ENCODE results near the gene RSAD1.

The RSAD1 gene

DNA sequence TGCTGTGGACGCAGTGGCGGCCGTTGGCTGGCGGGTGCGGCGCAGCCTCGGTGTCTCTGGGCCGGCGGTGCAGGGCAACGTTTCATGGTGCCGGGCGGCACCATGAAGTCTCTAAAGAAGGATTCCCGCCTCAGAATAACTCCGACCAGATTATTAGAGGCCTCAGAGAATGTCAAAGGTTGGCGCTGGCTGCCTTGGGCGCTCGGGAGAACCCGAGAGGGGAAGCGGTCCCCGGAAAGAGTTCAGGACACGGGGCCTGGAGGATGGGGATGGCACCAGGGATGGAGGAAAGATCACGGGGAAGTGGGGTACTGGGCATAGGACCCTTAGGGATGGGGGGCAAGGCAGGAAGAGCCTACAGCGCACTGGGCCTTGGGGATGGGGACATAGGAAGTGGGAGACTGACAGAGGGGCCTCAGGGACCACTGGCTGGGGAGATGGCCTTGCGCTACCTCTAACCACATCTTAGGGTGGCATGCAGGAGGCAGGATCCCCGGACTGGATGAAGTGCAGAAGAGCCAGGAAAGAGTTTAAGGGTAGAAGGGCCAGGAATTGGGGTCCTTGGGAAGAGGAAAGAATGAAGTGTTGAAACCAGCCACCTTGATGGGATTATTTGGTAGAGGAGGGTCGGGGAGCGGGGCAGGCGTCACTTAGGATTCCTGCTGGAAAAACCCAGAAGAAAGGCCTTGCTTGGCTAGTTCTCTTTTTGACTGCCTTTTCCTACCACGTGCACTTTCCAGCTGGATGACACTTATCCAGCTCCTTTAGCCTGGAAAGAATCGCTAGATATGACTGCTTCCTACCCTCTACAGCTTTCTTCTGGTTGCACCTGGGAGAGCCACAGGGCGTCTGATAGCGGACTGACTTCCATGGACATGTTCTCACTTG, 30.2 kb downstream of the RSAD1 start:
- H3K4me3 ChIP-seq (replicated peaks; ENCODE audit: low read depth, low read length) = peak overlapping the region; percentile 54
- no peak for TF ChIP-seq CTCF (IDR thresholded peaks at IDR 0.05; ENCODE audit: low read length, missing control alignments)
- DNase-seq (ENCODE audit: low read depth) = no peak

GRCh38 chr17:50511058-50511457, 32.4 kb downstream of the RSAD1 start:
- no peak for TF ChIP-seq CTCF (IDR thresholded peaks at IDR 0.05; ENCODE audit: low read length, missing control alignments)
- DNase-seq (ENCODE audit: low read depth) = peak; percentile 25
- H3K4me3 ChIP-seq (replicated peaks; ENCODE audit: low read depth, low read length) = no peak overlapping the region

DNA sequence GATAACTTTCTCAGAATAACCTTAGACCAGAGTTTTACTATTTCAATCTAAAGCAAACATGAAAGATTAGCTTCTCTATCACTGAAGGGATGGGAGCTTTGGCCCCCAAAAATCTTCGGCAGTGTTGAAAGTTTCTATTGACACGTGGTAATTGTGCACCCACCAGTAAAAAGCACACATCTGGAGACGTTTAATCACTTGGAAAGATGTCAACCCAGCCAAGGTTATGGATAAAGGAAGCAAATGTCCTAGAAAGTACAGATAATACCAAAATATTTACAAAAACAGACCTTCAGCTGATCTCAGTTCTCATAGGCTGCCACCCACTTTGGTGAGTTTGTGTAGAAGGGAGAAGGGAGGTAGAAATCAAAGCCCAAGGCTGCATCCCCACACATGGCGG, 34.8 kb downstream of the RSAD1 start:
- H3K4me3 ChIP-seq (replicated peaks; ENCODE audit: low read depth, low read length) = no peak overlapping the region
- no peak for TF ChIP-seq CTCF (IDR thresholded peaks at IDR 0.05; ENCODE audit: low read length, missing control alignments)
- DNase-seq (ENCODE audit: low read depth) = no peak

GRCh38 chr17:50514388-50514787, 35.7 kb downstream of the RSAD1 start:
- TF ChIP-seq CTCF (IDR thresholded peaks at IDR 0.05; ENCODE audit: low read length, missing control alignments) = no peak
- H3K4me3 ChIP-seq (replicated peaks; ENCODE audit: low read depth, low read length) = no peak overlapping the region
- no peak for DNase-seq (ENCODE audit: low read depth)

DNA sequence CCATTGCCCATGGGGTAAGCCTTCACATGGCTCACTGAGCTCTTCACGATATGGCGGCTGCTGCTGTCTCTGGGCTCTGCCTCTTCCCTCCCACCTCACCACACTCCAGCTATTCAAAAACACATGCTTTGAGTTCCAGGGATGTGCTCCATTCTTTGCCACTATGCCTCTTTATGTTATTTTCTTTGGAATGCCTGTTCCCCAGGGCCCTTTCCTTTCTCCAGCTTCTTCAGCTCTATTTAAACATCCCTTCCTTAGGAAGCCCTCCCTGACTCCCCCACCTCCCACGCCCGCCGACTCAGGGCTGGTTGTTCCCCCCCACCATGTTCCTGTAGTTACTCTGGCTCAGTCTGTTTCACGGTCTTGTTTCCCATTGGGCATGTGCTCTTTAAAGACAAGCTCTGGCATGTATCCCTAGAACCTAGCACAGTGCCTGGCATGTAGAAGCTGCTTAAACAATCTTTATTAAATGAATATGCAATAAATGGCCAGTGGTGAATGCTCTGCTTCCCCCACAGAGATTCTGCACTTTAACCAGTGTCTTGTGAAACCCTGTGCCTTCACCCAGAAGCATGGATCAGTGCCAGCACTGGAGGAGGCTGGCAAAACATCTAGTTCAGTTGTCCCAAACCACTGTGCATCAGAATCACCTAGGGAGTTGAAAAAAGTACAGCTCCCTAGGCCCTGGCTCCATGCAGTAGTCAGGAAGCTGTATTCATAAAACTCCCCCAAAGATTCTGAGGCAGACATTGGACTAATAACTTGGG, 36.5 kb downstream of the RSAD1 start:
- no peak overlapping the region for H3K4me3 ChIP-seq (replicated peaks; ENCODE audit: low read depth, low read length)
- TF ChIP-seq CTCF (IDR thresholded peaks at IDR 0.05; ENCODE audit: low read length, missing control alignments) = no peak
- DNase-seq (ENCODE audit: low read depth) = peak; percentile 68

GRCh38 chr17:50517011-50517410, 38.4 kb downstream of the RSAD1 start:
- TF ChIP-seq CTCF (IDR thresholded peaks at IDR 0.05; ENCODE audit: low read length, missing control alignments) = no peak

More at GRCh38 chr17:50517011-50517410, 38.4 kb downstream of the RSAD1 start:
- no peak for DNase-seq (ENCODE audit: low read depth)
- H3K4me3 ChIP-seq (replicated peaks; ENCODE audit: low read depth, low read length) = no peak overlapping the region
